ENCODE results near the gene MED28. TPM values are rescaled to one million over a fixed set of nuclear protein-coding genes. Genes with fewer than 3 reads are reported as not detected.

Gene MED28
- total RNA-seq (2021): 39.0 and 43.1 TPM in 2 replicates
- percentile 91 among the genes with signal in this experiment for Bru-seq, nascent RNA
- percentile 96 among the genes with signal in this experiment for BruChase-seq, experiment 1, labeled RNA remaining after a 2-hour chase
- BruChase-seq, experiment 2, labeled RNA remaining after a 6-hour chase: percentile 91 among the genes with signal in this experiment
- long read RNA-seq, full-length matches to known transcripts: 64 of 66 reads
- long read RNA-seq, partial matches to known transcripts: 0 of 66 reads
- long read RNA-seq, other reads (novel, unspliced or antisense): 2 of 66 reads

- intact Hi-C loops (cut with micrococcal nuclease; ENCODE audit: unreplicated experiment): loop anchor here (2.0 kb wide), 2 partner anchors 38 to 196 kb away; partner anchors contain the start of genes DCAF16, LAP3 and NCAPG
- Histone ChIP-seq H4K20me1 (ENCODE audit: insufficient read depth) (peaks cover 5% of the 10 kb centered on the region; the same call in 1 of the 2 replicates), H3K36me3 (ENCODE audit: low read depth) (no peaks in the 10 kb centered on the region), H3K4me1 (replicated peaks; ENCODE audit: insufficient read depth) (no peaks in the 10 kb centered on the region), H3K27me3 (ENCODE audit: insufficient read depth, low read depth) (no peaks in the 10 kb centered on the region), H3K79me2 (ENCODE audit: low read depth) (peaks cover 35% of the 10 kb centered on the region), H3K4me2 (peak within 1 kb of the TSS; percentile 80), H3K4me3 (peak within 1 kb of the TSS; percentile 72), H3K9me3 (ENCODE audit: insufficient read depth, low read depth) (no peaks in the 10 kb centered on the region), H3K9me2 (ENCODE audit: insufficient read depth) (no peaks in the 10 kb centered on the region), H3K27ac (peak within 1 kb of the TSS; percentile 51), H3F3A (ENCODE audit: insufficient read depth, low read depth) (peaks cover 5% of the 10 kb centered on the region; the same call in 1 of the 2 replicates), H2AFZ (peak within 1 kb of the TSS; percentile 85)
- TF ChIP-seq, protein P1, sequence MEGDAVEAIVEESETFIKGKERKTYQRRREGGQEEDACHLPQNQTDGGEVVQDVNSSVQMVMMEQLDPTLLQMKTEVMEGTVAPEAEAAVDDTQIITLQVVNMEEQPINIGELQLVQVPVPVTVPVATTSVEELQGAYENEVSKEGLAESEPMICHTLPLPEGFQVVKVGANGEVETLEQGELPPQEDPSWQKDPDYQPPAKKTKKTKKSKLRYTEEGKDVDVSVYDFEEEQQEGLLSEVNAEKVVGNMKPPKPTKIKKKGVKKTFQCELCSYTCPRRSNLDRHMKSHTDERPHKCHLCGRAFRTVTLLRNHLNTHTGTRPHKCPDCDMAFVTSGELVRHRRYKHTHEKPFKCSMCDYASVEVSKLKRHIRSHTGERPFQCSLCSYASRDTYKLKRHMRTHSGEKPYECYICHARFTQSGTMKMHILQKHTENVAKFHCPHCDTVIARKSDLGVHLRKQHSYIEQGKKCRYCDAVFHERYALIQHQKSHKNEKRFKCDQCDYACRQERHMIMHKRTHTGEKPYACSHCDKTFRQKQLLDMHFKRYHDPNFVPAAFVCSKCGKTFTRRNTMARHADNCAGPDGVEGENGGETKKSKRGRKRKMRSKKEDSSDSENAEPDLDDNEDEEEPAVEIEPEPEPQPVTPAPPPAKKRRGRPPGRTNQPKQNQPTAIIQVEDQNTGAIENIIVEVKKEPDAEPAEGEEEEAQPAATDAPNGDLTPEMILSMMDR (conservative IDR thresholded peaks at IDR 0.05): no peak
- TF ChIP-seq EZH2 (IDR thresholded peaks at IDR 0.05; ENCODE audit: low read depth): no peak
- POLR2A ChIA-PET (ENCODE audit: unreplicated experiment): interaction anchor here (0.6 kb wide), 1 partner anchor 37 kb away, joined by 4 read pairs; no protein-coding TSS in a partner anchor
- CTCF ChIA-PET: no interaction called here
- TSS peak; percentile 77 for BruUV-seq (replicated peaks)
- DNase-seq: peak; percentile 81 to 87
Observed at GRCh38 chr4:17614416-17615299, at the start of gene MED28. TSS of gene MED28 (plus strand) at chr4:17614641. CDS start at chr4:17614655, 14 bp downstream.

GRCh38 chr4:17565846-17566245 is 48.6 kb upstream of the MED28 start:
- 0 out of 2 replicates have a peak, but pooled peaks cover 3% of the 10 kb centered on the region for H3K27me3 ChIP-seq (ENCODE audit: insufficient read depth, low read depth)
- no peaks in the 10 kb centered on the region for H3K9me2 ChIP-seq (ENCODE audit: insufficient read depth)
- H4K20me1 ChIP-seq (ENCODE audit: insufficient read depth): no peaks in the 10 kb centered on the region
- H3K4me2 ChIP-seq: no peak overlapping the region
- H2AFZ ChIP-seq: no peak overlapping the region
- POLR2A ChIA-PET (ENCODE audit: unreplicated experiment): no interaction called here
- TF ChIP-seq EZH2 (IDR thresholded peaks at IDR 0.05; ENCODE audit: low read depth): no peak
- TF ChIP-seq, protein P1 (conservative IDR thresholded peaks at IDR 0.05): no peak
- intact Hi-C loops (cut with micrococcal nuclease; ENCODE audit: unreplicated experiment): no loop called here
- no peaks in the 10 kb centered on the region for H3K36me3 ChIP-seq (ENCODE audit: low read depth)
- no peak overlapping the region for H3K4me3 ChIP-seq
- H3K9me3 ChIP-seq (ENCODE audit: insufficient read depth, low read depth): no peaks in the 10 kb centered on the region
- no peaks in the 10 kb centered on the region for H3F3A ChIP-seq (ENCODE audit: insufficient read depth, low read depth)
- CTCF ChIA-PET: no interaction called here
- no peak for DNase-seq
- BruUV-seq (replicated peaks): no TSS peak
- no peaks in the 10 kb centered on the region for H3K79me2 ChIP-seq (ENCODE audit: low read depth)
- H3K27ac ChIP-seq: no peak overlapping the region
- H3K4me1 ChIP-seq (replicated peaks; ENCODE audit: insufficient read depth): no peaks in the 10 kb centered on the region

- H3K9me2 ChIP-seq (ENCODE audit: insufficient read depth): no peaks in the 10 kb centered on the region
- H3K36me3 ChIP-seq (ENCODE audit: low read depth): no peaks in the 10 kb centered on the region
- H3K9me3 ChIP-seq (ENCODE audit: insufficient read depth, low read depth): no peaks in the 10 kb centered on the region
- H3K27me3 ChIP-seq (ENCODE audit: insufficient read depth, low read depth): 0 out of 2 replicates have a peak, but pooled peaks cover 3% of the 10 kb centered on the region
- no peak overlapping the region for H2AFZ ChIP-seq
- H4K20me1 ChIP-seq (ENCODE audit: insufficient read depth): no peaks in the 10 kb centered on the region
- BruUV-seq (replicated peaks): no TSS peak
- H3K79me2 ChIP-seq (ENCODE audit: low read depth): no peaks in the 10 kb centered on the region
- TF ChIP-seq EZH2 (IDR thresholded peaks at IDR 0.05; ENCODE audit: low read depth): no peak
- TF ChIP-seq, protein P1 (conservative IDR thresholded peaks at IDR 0.05): no peak
- no peak overlapping the region for H3K27ac ChIP-seq
- H3K4me3 ChIP-seq: no peak overlapping the region
- H3F3A ChIP-seq (ENCODE audit: insufficient read depth, low read depth): no peaks in the 10 kb centered on the region
- no peak overlapping the region for H3K4me2 ChIP-seq
- ChIA-PET CTCF (no interaction called here), POLR2A (ENCODE audit: unreplicated experiment) (no interaction called here)
- H3K4me1 ChIP-seq (replicated peaks; ENCODE audit: insufficient read depth): no peaks in the 10 kb centered on the region
- no peak for DNase-seq
- intact Hi-C loops (cut with micrococcal nuclease; ENCODE audit: unreplicated experiment): no loop called here
Observed at GRCh38 chr4:17567271-17567670, 47.2 kb upstream of the MED28 start.

Data from PC-9 (cell line).